GM21528 (cell line): Measurements from ENCODE around the gene BMX.
A peak's percentile ranks its signal among the peaks of the same experiment; 100 is the strongest.

Source experiments
- ATAC-seq: cut with Tn5 transposase; IDR thresholded peaks from one replicate; pipeline ENCODE4 v1.9.1; 2021; ENCODE audit warnings: mild to moderate bottlenecking, moderate library complexity; ENCODE audit not compliant: unreplicated experiment, low FRiP score

BMX gene

DNA sequence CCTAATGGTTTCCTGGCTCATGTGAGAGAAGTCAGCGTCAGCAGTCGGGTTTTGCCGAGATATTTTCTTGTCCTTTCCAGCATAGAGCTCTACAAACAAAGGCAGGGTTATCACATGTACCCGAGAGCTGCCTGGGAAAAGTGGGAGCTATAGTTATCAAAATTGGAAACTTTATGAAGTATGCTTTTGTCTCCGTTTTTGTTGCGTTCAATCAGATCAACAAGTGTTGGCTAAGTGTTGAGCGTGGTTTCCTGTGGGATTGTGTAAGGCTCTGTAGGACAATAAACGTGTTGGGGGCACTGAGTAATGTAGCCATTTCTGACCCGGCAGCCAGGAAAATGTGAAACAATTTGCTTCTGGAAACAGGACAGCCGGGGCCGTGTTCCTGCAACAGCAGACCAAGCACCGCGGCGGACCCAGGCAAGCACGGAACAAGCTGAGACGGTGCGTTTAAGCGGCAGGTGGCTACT is at the start of gene BMX:
Gene BMX, plus strand, starts transcription at position 311 of the 470 bp plus-strand sequence. CDS start 7,547 bp downstream, outside the sequence.
- ATAC-seq: no peak

DNA sequence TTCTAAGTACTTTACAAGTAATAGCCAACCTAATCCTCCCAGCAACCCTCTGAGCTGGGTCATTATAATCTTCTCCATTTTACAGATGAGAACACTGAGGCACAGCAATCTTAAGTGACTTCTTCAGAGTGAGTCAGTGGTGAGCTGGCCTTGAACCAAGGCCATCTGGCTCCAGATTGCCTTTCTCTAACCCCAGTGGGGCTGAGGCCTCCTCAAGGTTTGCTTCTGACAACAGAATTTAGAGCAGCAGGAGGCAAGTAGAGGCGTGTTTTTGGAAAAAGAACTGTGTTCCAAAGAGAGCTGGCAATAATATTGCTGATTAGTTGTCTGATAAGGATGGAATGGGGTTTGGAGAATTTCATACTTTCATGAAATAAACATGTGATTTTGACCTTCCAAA is 48.7 kb upstream of the BMX start:
- no peak for ATAC-seq

DNA sequence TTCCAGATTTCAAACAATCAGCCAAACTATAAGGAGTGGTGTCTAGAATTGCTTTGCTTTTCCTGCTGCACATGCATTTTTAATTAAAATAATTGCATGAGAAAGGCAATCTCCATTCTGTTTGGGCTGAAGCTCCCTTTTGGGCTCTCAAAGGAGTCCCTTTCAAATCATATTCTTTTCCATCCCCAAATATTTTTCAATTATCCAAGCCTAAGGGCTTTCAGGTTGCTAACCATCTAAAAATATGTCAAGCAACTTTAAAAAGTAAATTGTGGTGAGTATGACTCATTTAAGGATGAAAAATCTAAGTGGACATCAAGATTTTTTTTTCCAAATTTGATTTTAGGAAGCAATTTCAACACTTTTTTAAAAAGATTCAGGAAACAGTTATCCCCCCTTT is 35.9 kb upstream of the BMX start:
- ATAC-seq: no peak

DNA sequence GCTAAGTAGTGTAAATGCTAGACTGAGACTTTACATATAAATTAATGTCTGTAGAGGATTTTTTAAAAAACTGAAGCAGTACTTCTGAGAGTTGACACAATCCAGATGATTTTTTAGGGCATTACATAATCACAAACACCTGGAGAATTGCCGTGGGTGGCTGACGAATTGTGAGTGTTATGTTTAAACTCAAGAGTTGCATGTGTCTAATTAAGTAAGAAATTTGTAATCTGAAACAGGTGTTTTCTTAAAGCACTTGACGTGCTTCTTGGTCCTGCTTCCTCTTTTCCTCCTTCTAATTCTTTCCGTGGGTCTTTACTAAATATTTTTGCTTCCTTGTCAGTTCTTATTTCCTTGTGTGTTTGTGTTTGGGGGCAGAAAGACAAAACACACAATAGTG is 35.3 kb upstream of the BMX start:
- peak; percentile 73 for ATAC-seq

DNA sequence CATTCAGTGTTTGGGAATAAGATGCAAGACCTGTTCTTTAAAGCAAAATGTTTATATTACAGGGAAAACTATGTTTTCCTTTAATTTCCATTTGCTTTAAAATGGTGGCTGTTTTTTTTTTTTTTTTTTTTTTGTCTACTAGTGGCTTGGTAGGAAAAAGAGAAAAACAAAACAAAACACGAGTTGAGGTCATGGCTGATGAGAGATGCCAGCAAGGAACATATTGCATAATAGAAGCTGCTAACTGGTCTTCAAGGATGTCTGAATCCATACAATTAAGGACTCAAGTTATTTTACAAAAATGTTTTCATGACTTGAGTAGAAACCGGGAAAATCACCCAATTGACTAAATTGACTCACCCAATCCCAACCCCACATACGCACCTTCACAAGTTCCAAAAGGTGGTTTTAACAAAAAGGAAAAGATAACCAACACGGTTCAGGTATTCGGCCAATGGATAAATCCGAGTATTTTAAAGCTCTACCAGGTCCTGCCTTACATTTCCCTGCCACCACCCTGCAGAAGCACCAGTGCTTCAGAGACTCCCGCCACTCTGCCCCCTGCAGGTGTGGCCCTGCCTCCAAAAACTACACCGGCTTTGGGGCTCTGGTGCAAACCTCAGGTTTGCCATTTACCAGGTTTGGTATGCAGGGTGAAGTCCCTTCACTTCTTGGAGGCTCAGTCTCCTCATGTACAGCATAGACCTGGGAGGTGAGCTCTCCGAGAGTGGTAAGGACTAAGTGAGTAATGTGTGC is 34.5 kb upstream of the BMX start:
- no peak for ATAC-seq

DNA sequence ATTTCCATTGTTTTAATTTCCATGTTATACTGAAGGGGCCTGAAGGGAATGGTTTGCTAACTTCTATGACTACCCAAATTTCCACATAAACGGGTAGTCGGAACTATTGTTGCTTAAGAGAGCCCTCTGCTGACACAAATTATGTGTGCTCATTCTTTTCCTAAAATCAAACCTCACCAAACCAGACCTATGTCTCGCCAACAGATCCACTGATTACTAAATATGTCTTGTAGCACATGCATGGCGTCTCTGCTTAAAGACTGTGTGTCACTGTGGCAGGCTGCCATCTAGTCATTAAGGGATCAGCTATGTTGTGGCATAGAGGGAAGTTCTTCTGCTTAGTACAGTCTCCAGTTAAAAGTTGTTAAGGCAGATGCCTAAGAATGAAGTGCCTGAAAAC is 32.6 kb upstream of the BMX start:
- no peak for ATAC-seq

DNA sequence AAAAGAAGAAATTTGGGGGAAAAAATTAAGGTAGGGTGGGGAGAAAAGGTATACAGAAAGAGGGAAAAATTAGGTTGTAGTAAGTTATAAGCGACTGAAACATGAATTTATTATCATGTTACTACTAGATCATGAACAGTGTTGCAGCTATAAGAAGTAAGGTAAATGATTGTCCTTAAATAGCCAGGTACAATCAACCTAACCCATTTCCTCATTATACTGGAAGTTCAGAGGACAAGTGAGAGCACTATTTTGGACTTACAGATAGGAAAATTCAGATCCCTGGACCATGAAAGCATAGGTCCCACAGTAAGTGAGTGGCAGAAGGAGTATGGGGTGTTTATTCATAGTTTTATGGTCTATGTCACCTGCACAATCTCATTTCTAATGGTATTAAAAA is 31.0 kb upstream of the BMX start:
- no peak for ATAC-seq

DNA sequence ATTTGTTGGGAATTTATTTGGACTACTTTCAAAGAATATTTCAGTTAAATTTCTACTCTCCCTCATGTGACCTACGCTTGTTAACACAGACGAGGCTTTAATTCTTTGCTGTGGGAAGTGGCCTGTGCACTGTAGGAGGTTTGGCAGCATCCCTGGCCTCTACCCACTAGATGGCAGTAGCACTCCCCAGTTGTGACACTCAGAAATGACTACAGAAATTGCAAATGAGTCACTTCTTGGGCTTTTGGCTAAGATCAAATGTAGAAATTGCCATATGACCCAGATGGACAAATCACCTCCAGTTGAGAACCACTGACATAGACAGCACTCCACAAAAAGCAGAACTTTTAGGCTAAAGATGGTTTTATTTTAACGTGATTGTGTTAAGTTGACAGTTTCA is 29.6 kb upstream of the BMX start:
- ATAC-seq: peak; percentile 71

DNA sequence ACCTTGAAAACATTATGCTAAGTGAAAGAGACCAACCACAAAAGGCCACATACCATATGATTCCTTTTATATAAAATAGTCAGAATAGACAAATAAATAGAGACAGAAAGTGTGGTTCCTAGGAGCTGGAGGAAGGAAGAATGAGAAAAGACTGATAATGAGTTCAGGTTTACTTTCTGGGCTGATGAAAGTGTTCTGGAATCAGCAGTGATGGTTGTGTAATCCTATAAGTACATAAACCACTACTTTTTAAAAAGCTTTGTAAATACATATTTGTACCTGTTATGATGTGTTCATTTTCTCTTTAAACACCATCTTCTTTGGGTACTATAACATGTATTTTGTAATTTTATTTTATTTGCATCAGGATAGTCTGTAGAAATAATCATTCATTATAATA is 28.1 kb upstream of the BMX start:
- ATAC-seq: no peak

DNA sequence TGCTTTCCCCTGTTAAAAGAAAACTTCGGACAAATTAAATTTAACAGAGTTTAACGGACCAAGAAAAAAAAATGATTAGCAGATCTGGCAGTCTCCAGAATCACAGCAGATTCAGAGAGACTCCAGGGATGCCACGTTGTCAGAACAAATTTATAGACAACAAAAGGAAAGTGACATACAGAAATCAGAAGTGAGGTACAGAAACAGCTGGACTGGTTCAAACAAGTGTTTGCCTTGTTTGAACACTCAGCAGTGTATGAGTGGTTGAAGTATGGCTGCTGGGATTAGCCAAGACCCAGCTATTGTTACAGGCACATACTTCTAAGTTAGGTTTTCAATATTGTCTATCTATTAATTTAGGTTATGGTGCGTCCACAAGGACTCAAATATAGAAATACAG is 26.6 kb upstream of the BMX start:
- no peak for ATAC-seq

DNA sequence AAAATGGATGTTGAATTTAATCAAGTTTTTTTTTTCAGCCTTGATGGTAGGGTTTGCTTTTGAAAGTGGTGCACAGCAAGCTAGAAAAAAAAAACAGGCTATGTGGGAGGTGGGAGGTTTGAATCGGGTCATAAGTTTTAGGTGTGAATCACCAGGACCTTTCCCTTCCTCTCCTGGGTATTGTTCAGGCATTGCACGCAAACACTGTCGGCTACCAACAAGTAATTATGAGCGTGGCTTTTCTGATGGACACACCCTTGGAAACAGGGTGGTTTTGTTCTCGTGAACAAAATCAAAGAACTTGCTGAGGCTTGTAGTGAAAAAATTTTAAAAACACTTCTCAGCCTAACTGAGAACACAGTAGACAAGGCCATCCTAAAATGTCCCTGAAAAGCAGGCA is 25.6 kb upstream of the BMX start:
- ATAC-seq: no peak

DNA sequence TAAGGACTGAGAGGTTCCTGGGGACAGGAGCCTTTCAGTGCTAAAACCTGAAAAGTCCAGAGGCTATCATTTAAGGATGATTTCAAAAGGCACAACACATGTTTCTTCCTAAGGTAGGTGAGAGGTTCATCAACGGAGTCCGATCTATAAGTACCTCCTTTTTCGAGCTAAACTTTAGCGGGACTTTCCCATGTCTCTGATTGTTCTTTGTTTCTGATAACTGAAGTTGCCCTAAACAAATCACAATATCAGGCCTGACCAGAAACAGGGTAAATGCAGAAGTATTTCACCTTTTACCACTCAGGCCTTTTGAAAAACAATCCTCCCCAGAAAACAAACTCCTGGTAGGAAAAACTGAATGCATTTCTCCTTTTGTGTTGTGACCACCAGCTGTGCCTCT is 25.1 kb upstream of the BMX start:
- ATAC-seq: no peak

DNA sequence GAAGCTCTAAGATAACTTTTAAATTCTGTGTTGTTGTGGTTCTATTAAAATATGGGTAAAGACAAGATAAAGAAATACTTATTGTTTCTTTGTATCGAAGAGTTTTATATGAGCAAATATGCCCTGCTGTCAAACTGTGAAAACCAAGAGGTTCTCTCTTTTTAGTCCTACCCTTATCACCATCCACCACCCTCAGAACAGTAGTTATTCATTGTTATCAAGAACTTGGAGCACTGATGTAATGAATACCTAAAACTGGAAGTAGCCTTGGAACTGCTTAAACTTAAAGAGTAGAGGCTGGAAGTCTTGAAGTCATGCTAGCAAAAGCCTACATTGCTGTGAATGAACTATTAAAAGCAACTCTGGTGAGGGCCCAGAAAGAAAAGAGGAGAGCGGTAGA is 16.7 kb upstream of the BMX start:
- ATAC-seq: no peak

DNA sequence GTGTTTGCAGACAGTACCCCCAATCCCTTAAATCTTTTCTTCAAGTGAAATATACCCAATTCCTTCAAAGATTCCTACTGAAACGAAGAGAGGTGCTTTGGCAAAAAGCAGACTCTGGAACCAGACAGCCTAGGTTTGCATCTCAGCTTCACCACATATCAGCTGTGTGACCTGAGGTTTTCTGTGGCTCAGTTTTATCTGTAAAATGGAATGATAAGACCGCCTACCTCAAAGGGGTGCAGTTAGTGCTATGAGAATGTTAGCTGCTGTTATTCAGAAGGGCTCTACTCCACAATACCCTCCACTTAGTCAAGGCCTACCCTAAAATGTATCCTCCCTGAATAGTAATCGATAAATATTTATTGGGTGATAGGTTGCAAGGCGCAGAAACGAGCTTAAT is 8.1 kb upstream of the BMX start:
- ATAC-seq: no peak

DNA sequence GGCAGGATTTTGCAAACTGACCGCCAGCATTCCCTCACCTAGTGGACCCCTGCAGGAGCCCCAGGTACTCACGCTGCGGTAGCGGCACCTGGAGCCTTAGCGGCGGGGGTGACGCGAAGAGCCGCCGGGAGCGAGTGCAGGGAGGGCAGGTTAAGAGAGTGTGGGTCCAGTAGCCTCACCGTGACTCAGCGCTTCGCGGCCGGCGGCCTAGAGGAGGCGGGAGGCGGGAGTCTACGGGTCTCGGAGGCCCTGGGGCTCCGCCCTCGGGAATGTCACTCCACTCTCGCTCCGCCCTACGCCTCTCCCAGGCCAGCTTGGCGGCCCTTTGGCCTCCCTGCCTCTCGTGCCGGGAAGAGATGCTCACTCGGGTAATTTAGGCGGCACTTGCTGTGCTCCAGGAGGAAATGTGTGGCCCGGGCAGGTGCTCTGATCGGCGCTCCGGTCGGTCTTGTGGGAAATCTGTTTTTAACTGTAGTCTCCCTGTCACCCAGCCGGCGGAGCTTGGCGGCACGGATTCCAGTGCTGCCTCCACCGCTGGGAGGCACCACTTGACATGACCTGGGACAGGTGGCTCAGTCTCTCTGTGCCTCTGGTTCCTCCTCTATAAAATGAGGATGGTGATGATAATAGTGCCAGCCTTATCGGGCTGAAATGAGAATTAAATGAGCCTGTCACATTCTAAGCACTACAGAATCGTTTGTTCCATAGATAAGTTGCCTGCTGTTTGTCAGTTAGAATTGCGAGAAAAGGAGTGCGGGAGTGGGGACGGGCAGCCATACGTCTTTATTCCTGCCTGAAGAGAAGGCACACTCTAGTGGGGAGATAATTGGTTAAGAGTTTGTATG is 7.3 kb upstream of the BMX start, which contains the start of gene PIR:
Gene PIR, minus strand, starts transcription at position 216 of the 845 bp plus-strand sequence. CDS start 2,076 bp downstream, outside the sequence.
- peak; percentile 99 for ATAC-seq

DNA sequence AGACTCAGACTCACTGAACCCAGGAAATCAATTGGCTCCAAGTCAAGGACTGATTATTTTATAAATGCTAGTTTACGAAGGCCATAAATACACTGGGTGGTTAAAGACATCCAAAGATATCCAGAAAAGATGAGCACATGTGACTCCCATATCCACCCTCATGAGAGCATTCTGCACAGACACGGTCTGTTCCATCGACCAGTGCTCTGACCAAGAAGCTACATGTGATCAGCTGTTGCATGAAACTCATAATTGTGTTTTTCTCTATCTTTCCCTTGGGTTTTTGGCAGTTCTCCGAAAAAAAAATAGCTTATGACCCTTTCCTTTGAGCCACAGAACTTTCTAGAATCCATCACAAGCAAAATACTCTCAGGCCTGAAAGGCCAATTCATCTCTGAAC is 4.8 kb upstream of the BMX start:
- no peak for ATAC-seq

DNA sequence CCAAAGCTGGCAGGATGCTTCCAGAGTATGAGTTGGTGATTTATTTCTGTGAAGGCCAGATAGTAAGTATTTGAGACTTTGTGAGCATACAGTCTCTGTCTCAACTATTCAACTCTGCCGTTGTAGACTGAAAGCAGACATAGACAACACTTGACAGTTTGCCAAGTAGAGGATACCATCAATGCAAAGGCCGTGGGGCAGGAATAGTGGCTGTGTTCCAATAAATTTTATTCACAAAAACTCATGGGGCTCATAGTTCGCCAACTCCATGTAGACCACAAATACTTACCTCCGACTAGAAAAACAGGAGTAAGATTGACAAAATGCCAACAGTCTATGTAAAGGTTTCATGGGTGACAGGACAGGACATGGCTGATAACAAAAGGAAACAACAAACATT is 3.8 kb upstream of the BMX start:
- no peak for ATAC-seq

DNA sequence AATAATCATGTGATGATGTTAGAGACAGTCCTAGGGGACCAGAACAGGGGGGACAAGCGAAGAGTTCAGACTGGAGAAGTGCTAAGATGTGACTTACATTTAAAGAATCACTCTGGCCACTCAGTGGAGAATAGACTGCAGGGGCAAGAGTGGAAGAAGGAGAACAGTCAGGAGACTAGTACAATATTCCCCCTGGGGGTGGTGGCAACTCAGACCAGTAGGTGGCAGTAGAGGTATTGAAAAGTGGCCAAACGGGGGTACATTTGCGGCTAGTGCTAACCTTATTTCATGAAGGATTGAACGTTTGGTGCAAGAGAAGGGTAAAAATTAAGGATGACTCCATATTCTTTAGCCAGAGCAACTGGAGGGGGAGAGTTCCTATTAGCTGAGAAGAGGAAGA is 2.7 kb upstream of the BMX start:
- ATAC-seq: no peak

DNA sequence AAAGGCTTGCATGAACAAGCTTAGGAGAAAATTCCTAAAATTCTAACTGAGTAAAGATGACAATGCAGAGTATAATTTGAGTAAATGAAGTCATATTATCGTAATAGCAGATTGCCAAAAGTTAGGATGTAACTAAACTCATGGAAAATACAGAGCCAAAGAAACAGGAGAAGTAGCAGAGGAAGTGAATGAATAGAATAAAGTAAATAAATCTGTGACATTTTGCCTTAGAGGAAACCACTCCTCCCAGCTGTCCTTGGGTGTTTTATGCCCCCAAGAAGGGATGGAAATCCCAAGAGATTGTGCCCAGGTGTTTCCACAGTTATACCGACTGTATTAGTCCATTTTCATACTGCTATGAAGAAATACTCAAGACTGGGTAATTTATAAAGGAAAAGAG is 1.9 kb upstream of the BMX start:
- no peak for ATAC-seq

DNA sequence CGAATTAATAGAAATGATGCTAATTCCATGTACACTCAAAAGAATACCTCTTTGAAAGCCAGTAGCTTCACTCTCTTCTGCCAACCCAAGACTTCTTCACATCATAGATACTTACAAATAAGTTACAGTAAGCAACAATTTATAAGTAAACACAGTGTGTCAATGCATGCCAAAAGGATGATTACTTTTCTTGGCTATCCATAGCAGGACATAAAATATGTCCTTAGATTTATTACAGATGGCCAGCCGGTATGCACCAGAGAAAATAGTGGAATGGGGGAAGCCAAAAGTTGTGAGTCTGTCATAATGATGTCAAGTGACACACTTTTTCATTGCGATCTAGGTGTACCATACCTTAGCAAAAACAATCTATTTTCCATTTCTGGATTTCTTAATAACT is 631 bp upstream of the BMX start:
- ATAC-seq: no peak

DNA sequence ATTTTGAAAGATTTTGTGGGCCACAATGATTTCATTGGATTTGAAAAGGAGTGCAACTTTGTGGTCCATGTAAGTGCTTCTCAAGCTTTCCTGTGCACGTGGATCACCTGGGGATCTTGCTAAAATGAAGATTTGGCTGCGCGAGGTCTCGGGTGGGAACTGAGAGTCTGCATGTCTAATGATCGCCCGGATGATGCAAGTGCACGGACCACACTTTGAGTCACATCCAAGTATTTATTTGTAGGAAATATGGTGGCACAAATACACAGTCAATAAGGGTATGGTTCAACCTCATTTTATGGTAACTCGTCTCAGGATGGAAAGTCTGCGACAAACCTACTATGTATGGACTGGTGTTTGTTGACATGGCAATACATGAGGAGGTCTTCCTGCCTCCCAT is 899 bp downstream of the BMX start:
- ATAC-seq: no peak

DNA sequence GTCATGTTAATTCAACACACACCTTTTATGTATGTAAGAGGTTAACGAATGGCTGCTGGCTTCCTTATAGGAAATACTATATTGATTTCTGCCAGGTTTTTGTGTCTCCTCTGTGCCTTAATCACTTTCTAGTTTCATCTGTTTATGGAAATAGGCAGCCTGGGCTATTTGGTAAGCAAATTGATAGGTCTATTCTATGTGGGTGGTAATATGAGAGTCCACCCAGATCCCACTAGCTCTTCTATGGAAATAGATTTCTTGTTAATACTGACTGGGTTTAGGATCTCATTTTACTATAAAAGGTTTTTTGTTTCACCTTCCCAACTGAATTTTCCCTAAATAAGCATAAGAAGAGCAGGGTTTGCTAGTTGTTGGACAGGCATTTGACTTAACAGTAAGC is 4.1 kb downstream of the BMX start:
- ATAC-seq: no peak
